Bone marrow (tissue), 2 donors: ENCODE data around the gene GALNT9.
"Not testable (repeated sequence)": the region's sequence is repeated elsewhere in the genome, so short reads cannot be mapped to it uniquely, and the experiment has no call there.

ENCODE experiments used
- DNase-seq, 2 donors: peaks; one replicate each; lab custom pipeline; 2025; lab: John Stamatoyannopoulos, UW

Gene GALNT9

GRCh38 chr12:132196873-132197390, 132.5 kb downstream of the GALNT9 start:
- DNase-seq: no peak

GRCh38 chr12:132196038-132196872, 133.1 kb downstream of the GALNT9 start:
- DNase-seq: no peak

- not testable (repeated sequence) for DNase-seq
These were observed 134.1 kb downstream of the GALNT9 start for GRCh38 chr12:132195242-132195641.

- no peak for DNase-seq
These were observed 134.8 kb downstream of the GALNT9 start for GRCh38 chr12:132194556-132194955.

- DNase-seq: no peak
These were observed 135.3 kb downstream of the GALNT9 start for GRCh38 chr12:132194056-132194455.

- no peak for DNase-seq
These were observed 137.5 kb downstream of the GALNT9 start for GRCh38 chr12:132191715-132192553.

- DNase-seq: no peak
These were observed 138.4 kb downstream of the GALNT9 start for GRCh38 chr12:132190834-132191500.

- DNase-seq: no peak
These were observed 139.2 kb downstream of the GALNT9 start for GRCh38 chr12:132190012-132190755.

- DNase-seq: peak; percentile 60 to 81
These were observed 139.9 kb downstream of the GALNT9 start for GRCh38 chr12:132189378-132190011.

GRCh38 chr12:132188916-132189325, 140.5 kb downstream of the GALNT9 start:
- no peak for DNase-seq

- no peak for DNase-seq
These were observed 140.9 kb downstream of the GALNT9 start for GRCh38 chr12:132188451-132188901.

- DNase-seq: no peak
These were observed 141.5 kb downstream of the GALNT9 start for GRCh38 chr12:132187646-132188450.

- no peak for DNase-seq
These were observed 142.3 kb downstream of the GALNT9 start for GRCh38 chr12:132186857-132187620.

GRCh38 chr12:132186208-132186856, 143.1 kb downstream of the GALNT9 start:
- no peak for DNase-seq

GRCh38 chr12:132185705-132186104, 143.7 kb downstream of the GALNT9 start:
- no peak for DNase-seq

- no peak for DNase-seq
These were observed 146.6 kb downstream of the GALNT9 start for GRCh38 chr12:132182711-132183365.

GRCh38 chr12:132182206-132182710, 147.1 kb downstream of the GALNT9 start:
- DNase-seq: no peak
